Measurements from ENCODE around the gene MTCL1. TPM values are rescaled to one million over a fixed set of nuclear protein-coding genes. Genes with fewer than 3 reads are reported as not detected.

Gene MTCL1
- total RNA-seq, 1 donor from 2014 or later: 16.3 TPM

DNA sequence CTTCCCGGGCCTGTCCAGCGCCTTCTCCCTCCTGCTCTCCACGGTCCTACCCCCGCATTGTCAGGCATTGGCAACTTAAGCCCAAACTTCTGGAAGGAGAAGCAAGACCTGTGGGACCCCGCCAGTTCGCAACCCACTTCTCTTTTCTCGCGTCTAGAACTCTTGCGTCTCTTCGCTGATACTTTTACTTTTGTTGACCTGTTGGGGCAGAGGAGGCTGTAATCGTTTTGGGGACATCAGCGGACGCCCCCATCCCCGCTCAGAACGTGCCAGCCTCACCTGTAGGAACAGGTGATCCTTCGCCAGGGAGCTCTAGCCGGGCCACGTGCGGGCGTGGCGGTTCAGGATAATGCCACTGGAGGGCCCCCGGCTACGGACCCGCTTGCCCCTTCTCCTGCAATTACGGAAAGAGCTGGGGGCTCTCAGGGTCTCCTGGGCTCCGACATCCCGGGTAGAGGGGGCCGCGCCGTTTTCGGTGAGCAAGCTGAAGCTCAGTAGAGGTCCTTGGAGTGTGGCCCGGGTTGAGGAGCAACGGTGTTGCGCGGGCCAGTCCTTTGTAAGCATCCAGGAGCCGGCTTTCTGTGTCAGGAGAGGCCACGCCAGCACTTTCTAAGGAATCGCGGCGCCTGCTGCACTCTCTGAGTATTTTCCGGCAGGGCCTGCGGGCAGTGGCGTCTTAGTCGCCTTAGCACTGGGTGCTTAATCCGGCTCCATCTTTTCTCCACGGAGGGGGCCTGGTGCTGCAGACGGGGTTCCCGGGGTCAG lies 1.6 kb downstream of the MTCL1 start:
- DNase-seq (ENCODE audit: low spot score): no peak
- intact Hi-C loops (cut with DNase I): no loop called here

DNA sequence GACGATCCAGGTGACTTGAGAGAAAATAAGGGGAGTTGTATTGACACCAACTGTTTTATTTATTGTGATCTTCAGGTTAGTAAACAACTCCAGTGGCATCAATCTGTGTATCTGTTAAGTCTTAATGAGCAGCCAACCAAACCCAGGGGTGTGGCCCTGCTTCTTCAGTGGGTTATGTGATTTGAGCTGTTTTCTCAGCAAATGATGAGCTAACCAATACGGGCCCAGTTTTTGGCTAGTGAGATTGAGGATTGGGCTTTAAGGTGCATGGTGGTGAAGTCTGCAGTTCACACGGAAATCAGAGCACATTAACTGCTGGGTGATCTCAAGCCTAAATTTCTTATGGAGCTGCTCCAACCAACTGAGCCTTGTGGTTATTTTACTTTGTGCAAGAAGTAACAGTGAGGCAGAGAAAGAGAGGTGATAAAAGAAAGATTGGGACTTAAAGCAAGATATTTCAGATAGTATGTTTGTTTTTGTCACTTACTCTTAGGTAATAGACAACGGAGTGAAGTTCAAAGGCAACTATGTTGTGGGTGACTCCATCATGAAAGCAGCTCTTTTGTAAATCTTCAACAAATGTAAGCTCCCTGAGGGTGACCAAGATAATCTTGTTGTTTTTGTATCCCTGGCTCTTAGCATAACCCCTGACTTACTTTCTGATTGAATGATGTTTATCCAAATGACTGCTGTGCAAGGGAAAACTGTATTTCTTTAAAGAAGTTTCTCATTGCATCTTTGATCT lies 2.4 kb downstream of the MTCL1 start:
- intact Hi-C loops (cut with DNase I): no loop called here
- DNase-seq (ENCODE audit: low spot score): no peak

DNA sequence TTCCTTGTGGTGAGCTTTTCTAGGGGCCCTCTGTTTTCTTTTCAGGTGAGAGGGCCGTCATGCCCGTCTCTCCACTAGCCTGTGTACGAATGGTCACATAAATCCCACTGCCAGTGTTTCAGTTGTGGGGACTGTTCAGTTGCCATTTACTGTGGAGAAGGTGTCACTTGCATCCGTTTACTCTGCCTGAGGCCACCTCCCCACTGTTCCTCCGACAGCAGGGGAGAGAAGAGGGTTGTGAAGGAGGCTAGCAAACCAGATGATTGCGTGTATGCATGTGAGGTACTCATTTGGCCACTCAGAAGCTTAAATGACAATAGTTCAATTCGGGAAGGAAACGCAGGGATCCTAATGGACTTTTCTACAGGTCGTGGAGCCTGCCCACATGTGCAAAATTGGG lies 3.3 kb downstream of the MTCL1 start:
- intact Hi-C loops (cut with DNase I): no loop called here
- DNase-seq (ENCODE audit: low spot score): no peak

DNA sequence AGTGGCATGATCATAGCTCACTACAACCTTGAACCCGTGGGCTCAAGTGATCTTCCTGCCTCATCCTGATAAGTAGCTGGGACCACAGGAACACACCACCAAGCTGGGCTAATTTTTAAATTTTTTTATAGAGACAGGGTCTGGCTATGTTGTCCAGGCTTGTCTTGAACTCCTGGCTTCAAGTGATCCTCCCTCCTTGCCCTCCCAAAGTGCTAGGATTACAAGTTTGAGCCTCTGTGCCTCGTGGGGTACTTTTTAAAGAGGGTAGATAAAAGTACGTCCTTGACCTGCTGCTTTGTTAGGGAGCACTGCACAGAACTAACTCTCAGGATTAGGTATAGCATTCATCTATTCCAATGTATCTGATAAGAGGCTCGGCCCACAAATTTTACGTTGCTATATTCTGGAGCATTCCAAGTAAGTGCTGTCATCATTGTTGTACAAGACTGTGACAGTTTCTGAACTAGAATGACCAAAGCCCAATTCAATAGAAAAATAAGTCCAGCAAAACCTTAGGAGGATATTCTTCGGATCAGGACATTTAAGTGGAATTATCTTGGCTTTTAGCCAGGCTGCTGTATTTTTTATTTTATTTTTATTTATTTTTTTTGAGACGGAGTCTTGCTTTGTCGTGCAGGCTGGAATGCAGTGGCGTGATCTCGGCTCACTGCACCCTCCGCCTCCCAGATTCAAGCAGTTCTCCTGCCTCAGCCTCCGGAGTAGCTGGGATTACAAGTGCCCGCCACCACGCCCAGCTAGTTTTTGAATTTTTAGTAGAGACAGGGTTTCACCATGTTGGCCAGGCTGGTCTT lies 4.1 kb downstream of the MTCL1 start:
- DNase-seq (ENCODE audit: low spot score): no peak
- intact Hi-C loops (cut with DNase I): no loop called here

DNA sequence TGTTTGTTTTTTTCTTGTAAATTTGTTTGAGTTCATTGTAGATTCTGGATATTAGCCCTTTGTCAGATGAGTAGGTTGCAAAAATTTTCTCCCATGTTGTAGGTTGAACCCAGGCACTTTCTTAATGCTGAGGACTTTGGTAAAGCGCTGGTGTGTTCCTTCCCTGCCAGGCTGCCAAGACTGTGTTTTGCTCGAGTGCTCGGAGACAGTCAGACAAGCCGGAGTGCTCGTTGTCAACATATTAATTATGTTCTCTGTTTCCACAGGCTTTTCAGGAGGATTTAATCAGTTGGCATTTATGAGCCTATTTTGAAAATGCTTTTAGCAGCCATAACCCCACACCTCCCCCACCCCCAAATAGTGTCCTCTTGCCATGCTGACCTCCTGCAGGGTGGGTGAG lies 6.4 kb downstream of the MTCL1 start:
- intact Hi-C loops (cut with DNase I): no loop called here
- no peak for DNase-seq (ENCODE audit: low spot score)

- intact Hi-C loops (cut with DNase I): no loop called here
- no peak for DNase-seq (ENCODE audit: low spot score)
Observed at GRCh38 chr18:8713691-8714090, 8.3 kb downstream of the MTCL1 start.

- intact Hi-C loops (cut with DNase I): no loop called here
Observed at GRCh38 chr18:8715599-8715998, 10.2 kb downstream of the MTCL1 start.

DNA sequence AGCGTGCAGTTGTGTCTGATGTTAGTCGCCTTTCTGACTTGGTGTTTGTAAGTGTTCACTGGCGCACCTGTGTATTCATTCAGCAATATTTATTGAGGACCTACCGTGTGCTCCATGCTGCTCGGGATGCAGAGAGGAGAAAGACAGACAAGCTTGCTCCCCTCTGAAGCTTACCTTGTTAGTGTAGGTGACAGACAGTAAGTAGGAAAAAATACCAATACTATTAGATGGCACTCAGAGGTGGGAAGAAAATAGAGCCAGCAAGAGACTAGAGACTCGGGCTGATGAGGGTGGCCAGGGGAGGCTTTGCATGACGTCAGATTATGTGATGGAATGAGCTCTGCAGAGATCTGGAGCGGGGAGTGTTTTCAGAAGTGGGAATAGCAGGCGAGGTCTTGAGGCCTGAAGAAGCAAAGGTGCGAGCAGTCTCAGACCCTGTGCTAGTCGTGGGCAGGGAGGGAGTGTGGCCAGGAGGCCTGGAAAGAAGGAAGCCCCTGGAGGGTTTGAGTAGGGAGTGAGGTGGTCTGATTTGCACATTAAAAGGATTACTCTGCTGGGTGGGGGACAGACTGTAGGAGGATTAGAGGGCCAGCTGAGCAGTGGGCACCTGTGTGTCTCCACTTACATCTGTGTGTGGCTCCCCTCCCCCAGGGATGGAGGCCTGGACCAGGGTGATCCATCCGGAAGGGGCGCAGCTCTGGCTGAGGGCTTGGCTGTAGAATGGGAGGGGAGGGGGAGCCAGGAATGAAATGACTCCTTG lies 11.8 kb downstream of the MTCL1 start:
- no peak for DNase-seq (ENCODE audit: low spot score)

More at GRCh38 chr18:8715599-8715998, 10.2 kb downstream of the MTCL1 start:
- DNase-seq (ENCODE audit: low spot score): no peak

GRCh38 chr18:8718401-8718913 lies 13.1 kb downstream of the MTCL1 start:
- intact Hi-C loops (cut with DNase I): no loop called here

More for the DNA sequence above, 11.8 kb downstream of the MTCL1 start:
- intact Hi-C loops (cut with DNase I): no loop called here

GRCh38 chr18:8719192-8719591 lies 13.8 kb downstream of the MTCL1 start:
- intact Hi-C loops (cut with DNase I): no loop called here

More at GRCh38 chr18:8718401-8718913, 13.1 kb downstream of the MTCL1 start:
- no peak for DNase-seq (ENCODE audit: low spot score)

DNA sequence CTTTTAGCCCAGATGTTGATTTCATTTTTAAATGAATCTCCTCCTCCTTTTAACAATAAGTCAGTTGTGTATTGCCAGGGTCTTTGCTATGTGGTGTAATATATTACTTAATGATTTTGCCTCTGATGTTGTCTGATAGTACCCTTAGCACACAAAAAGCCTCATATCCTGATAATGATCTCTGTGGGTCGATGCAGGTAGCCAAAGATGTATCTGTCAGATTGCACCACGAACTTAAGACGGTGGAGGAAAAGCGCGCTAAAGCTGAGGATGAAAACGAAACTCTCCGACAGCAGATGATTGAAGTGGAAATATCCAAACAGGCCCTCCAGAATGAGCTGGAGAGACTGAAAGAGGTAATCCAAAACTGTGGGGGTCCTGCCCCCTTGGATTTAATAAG lies 14.8 kb downstream of the MTCL1 start:
- no peak for DNase-seq (ENCODE audit: low spot score)
- intact Hi-C loops (cut with DNase I): no loop called here

More at GRCh38 chr18:8719192-8719591, 13.8 kb downstream of the MTCL1 start:
- DNase-seq (ENCODE audit: low spot score): no peak

DNA sequence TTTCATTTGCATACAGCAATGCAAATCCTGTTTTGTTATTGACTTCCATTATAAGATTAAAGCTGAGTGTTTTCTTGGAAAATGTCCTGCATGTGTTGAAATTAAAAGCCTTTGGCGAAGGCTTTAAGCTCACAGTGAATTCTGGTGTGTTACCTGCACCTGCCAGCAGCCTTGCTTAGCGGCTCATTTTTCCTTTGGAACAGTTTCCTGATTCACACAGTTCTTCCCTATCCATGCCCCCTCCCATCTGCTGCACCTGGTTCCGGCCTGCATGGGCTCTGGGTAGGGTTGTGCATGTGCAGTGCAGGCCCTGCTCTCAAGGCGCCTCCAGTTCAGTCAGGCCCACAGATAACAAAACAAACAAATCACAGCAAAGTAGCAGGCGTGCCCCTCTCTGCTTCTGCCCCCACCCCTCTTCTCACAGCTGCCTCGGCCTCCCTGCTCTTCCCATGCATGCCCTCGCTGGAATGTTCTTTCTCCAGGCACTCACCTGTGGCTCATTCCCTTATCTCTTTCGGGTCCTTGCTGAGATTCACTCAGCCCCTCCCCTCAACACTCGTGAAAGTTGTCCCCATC lies 15.8 kb downstream of the MTCL1 start:
- no peak for DNase-seq (ENCODE audit: low spot score)
- intact Hi-C loops (cut with DNase I): no loop called here

DNA sequence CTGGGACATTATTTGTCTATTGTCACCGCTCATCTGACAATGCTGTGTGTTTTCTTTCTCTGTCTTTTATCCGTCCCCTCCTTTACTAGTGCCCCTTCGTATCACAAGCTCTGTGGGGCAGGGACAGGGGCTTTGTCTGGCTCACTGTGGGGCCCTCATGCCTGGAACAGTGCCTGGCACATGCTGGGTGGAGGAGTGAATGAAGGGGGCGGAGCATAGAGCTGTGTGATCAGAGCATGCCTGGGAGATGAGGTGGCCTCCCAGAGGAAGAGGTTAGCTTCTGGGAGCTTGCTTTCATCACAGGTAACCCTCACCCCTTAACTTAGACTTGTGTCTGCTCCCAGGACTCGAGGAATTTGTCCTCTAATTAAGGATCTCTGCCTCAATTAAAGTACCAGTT lies 16.4 kb downstream of the MTCL1 start:
- DNase-seq (ENCODE audit: low spot score): no peak
- intact Hi-C loops (cut with DNase I): no loop called here

DNA sequence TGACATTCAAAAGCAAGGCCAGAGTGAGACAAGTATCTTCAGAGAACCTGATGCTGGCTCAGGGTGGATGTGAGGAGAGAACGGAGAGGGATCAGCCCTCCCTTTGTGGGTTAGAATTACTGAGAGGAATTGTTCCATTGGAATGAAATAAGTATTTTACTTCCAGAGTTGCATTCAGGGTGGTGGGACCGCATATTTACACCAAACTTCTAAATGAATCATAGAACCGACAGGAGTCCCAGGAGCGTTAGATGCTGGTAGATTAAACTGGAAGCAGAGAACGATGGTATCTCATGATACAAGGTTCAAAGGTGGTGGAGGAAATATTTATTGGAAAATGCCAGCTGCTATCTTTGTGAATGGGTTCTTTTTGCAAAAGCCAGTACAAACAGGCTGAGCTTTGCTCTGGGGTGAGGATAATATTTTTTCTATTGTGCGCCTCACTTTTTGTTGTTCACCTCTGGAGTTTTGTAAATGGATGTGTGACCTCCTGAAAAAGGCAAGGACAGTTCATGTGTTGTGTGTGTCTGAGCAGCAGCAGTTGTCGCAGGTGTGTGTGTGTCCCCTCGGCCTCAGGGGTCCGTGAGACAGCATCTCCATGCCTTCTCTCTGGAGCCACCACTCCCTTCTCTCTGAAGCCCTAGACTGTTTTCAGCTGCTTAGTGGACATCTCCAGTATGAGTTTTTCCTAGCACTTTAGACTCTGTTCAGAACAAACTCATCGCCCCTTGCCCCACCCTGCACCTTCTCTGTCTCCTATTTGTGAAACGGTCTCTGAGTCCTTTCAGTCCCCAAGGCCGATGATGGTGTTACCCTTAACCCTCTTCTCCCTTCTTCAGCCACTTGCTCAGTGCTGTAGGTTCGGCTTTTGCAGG lies 17.8 kb downstream of the MTCL1 start:
- no peak for DNase-seq (ENCODE audit: low spot score)
- intact Hi-C loops (cut with DNase I): no loop called here

- DNase-seq (ENCODE audit: low spot score): no peak
Observed at GRCh38 chr18:8724452-8724851, 19.1 kb downstream of the MTCL1 start.

GRCh38 chr18:8726281-8726680 lies 20.9 kb downstream of the MTCL1 start:
- no peak for DNase-seq (ENCODE audit: low spot score)
- intact Hi-C loops (cut with DNase I): no loop called here

More at GRCh38 chr18:8724452-8724851, 19.1 kb downstream of the MTCL1 start:
- intact Hi-C loops (cut with DNase I): no loop called here

- DNase-seq (ENCODE audit: low spot score): no peak
- intact Hi-C loops (cut with DNase I): no loop called here
Observed at GRCh38 chr18:8726963-8727705, 21.8 kb downstream of the MTCL1 start.

All from cardiac septum (tissue), 1 donor.